Activated CD4-positive, alpha-beta T cell treated with anti-CD3 and anti-CD28 coated beads, Interleukin-2, amount 50 U/mL, for 1 hour (primary cell): ENCODE results near the gene ALKBH3.

ENCODE experiments used
- DNase-seq: peaks from one replicate; pipeline ENCODE4 v3.0.0-alpha.2; 2020

Gene ALKBH3

DNA sequence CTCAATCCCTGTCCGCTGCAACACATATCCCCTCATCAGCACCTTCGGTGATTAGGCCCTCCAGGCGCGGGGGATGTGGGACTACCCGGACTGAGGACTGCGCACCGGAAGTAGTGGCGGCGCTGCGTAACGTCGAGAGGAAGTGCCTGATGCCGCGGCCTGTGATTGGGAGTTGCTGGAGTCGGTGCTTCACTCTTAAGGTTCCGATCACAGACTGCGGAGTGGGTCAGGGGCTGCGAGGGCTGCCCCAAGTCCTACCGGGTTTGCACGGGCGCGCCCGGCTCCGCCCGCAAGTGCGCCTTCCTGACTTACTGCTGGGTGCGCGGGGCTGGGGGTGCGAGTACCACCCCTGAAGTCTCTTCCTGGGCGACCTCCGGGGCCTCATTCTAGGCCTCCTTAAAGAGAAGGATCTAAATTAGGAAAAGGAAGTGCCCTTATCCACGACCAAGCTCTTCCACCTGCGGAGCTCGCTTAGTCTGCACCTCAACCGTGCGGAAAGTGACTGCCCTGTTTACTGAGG is at the start of gene ALKBH3:
TSS of gene ALKBH3 (plus strand) at position 192 of the 520 bp plus-strand sequence. CDS start 1,822 bp downstream, outside the sequence.
- DNase-seq = peak; percentile 89

DNA sequence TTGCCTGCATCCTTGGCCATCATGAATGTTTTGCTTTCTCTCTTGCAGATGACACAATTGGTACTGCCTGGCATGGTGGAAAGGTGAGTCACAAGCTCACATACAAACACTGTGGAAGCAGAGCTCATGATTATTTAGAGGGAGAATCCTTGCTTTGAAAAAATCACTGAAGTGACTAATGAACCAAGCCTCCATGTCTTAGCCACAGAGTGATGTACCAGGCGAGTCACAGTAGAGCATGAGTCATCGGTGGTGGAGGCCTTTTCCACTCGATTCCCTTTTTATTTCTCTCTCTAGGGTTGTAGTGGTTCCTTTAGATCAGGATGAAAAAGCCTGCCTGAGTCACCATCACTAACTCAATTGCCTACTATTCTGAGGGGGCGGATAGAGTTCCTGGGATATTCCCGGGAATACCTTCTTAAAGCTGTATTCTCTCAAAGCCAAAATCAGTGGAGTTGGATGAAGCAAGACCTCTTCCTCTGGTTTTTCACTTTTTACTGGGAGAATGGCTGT is 49.6 kb upstream of the ALKBH3 start:
- DNase-seq = no peak

DNA sequence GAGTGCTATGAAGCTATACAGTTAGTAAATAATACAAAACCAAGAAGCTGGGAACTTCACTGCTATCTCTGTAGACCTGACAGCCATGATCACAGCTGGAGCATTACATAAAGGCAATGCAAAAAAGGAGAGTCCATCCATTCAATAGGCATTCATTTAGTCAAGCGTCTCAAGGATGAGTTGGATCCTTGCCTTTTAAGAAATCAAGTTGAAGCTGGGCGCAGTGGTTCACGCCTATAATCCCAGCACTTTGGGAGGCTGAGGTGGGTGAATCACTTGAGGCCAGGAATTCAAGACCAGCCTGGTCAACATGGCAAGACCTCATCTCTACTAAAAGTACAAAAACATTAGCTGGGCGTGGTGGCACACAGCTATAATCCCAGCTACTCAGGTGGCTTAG is 48.1 kb upstream of the ALKBH3 start:
- no peak for DNase-seq

DNA sequence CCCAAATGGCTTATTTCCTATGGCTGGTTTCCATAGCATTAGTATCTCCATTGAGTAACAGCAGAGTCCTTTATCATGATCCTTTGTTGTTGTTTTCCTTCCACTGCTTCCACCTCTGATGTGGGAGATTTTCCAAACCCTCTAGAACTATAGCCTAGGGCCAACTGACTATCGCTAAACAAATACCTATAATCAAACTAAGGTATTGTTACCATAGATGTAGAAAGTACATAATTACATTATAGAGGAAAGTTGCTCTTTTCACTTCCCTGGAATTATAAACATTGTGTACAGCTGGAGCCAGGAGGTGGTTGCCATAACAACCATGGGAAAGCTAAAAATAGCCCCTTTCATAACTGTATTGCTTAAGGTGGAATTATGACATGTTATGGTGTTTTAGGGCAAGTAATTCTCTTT is 47.0 kb upstream of the ALKBH3 start:
- no peak for DNase-seq

DNA sequence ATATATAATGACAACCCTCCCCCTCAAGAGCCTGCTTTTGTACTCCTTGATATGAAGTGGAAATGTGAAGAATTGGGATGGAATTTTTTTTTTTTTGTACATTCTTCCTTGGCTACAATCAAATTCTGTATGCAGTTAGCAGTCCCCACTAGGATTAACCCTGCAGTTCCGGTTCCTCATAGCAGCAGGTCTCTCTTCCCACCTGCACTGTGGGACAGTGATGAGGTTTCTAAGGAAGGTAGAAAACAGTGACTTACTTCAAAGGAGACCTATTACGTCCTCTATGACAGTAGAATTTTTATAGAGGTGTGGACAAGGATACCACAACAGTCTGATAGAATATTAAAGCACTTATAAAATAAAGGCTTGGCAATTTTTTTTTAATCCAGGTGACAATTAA is 46.3 kb upstream of the ALKBH3 start:
- DNase-seq = no peak

- DNase-seq = no peak
Measured at GRCh38 chr11:43835104-43835503, 45.5 kb upstream of the ALKBH3 start.

- DNase-seq = no peak
Measured at GRCh38 chr11:43837879-43838278, 42.8 kb upstream of the ALKBH3 start.

GRCh38 chr11:43842021-43842420 is 38.6 kb upstream of the ALKBH3 start:
- DNase-seq = no peak

GRCh38 chr11:43845816-43846215 is 34.8 kb upstream of the ALKBH3 start:
- no peak for DNase-seq

DNA sequence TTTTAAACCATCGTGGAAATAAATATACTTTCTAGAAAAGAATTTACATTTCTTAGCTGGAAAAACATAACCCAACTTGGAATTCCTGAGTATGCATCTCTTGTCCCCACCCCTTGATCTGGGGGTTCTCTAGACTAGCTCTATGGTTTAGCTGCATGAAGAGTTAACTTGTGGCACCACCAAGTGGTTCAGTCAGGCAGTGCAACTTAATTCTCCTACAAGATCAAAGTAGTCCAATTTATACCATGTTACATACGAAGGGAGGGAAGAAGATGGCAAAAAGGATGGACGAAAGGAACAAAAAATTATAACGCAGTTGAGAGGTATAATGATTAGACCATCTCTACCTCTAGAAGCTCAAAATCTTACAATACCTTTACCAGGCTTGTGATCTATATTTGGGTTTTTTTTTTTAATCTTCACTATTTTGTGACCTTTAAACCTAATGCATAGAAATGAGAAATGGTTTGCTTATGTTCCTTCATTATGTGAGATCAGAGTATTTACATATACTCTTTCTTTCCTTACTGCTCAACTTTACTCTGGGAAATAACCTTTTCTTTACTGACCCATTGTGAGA is 28.5 kb upstream of the ALKBH3 start:
- DNase-seq = peak; percentile 52

GRCh38 chr11:43853781-43854180 is 26.9 kb upstream of the ALKBH3 start:
- DNase-seq = no peak

DNA sequence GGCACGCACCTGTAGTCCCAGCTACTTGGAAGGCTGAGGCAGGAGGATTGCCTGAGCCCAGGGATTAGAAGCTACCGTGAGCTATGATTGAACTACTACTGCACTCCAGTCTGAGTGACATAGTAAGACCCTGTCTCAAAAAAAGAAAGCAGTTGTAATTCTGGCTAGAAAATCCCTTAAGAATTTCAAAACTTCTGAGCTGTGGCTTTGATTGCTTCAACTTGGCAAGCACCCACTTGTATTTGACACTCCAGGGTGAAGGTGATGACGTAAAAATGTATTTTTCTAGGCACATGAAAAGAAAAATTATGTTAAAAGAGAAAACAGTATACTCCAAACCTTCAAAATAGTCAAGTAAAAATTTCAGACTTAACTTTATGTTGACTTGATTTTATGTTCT is 23.6 kb upstream of the ALKBH3 start:
- no peak for DNase-seq

- DNase-seq = no peak
Measured at GRCh38 chr11:43861141-43861540, 19.5 kb upstream of the ALKBH3 start.

DNA sequence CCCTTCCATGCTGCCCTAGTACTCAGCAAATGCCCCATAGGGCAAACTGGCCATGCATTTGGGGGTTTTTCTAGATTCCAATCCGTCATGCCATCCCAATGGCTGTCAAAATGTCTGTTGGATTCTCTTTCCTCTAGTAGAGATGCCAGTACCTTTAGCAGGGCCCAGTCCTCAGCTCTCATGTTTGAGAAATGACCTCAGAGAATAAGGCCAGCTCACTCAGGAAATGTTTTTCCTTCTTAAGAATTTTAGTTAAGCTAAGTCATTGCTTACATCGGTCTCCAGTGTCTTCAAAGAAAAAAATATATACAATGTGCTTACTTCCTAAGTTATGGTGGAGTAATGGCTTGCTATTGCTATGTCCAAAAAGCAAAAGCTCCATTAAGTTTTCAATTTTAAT is 14.1 kb upstream of the ALKBH3 start:
- DNase-seq = no peak

GRCh38 chr11:43866969-43867368 is 13.7 kb upstream of the ALKBH3 start:
- no peak for DNase-seq

DNA sequence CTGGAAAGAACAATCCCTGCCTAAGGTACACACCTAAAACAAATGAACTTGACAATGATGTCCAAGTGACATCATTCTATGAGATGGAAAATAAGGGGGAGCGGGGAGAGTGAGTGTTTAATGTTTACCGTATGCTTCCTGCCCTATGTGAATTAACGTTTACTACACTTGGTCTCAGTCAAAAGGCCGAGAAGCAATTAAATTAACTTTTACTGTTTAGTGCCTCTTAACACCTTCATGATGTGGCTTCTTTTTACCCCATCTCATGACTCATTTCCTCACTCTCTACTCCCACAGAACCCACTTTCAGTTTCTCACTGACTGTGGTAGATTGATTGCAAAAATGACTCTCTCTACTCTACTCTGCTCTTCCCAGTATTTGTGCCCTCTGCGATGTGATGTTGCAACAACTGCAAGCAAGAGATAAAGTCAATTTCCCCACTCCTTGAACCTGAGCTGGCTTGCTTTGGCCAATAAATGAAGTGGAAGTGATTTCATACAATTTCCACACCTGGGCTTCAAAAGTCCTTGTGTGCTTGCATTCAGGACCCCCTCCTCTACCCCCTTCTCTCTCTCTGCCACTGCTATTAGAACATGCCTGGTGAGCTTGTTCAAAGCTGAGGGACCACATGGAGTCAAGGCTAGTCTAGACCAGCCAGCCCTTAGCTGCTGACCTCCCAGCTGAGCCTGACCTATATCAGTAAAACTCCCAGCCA is 11.6 kb upstream of the ALKBH3 start:
- no peak for DNase-seq

DNA sequence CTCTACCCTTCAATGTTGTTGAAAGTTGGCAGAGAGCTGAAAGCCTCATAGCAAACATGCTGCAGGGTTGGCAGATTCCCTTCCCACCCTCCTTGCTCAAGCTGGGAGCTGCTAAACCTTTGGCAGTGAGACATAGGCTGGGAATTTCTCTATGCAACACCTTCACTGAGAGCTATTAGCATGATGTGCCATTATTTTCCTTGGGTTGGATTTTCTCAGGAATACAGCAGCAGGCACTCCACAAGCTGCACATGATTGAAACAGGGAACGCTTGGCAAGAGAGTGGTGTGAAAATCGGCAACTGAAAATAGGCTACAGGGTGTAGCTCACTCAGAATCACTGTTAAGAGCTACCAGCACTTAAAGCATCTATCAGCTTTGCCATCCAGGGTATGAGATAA is 9.6 kb upstream of the ALKBH3 start:
- no peak for DNase-seq

GRCh38 chr11:43872995-43873394 is 7.6 kb upstream of the ALKBH3 start:
- DNase-seq = no peak

GRCh38 chr11:43874078-43874477 is 6.6 kb upstream of the ALKBH3 start:
- no peak for DNase-seq

- no peak for DNase-seq
Measured at GRCh38 chr11:43874738-43875137, 5.9 kb upstream of the ALKBH3 start.

GRCh38 chr11:43879789-43880639 is 617 bp upstream of the ALKBH3 start:
- no peak for DNase-seq

- DNase-seq = no peak
Measured at GRCh38 chr11:43892851-43893250, 12.2 kb downstream of the ALKBH3 start.

- no peak for DNase-seq
Measured at GRCh38 chr11:43894546-43894945, 13.9 kb downstream of the ALKBH3 start.
